GM18870 (cell line): ENCODE data around the gene NTRK3.
"Not testable (repeated sequence)": the region's sequence is repeated elsewhere in the genome, so short reads cannot be mapped to it uniquely, and the experiment has no call there.

ENCODE experiments used
- ATAC-seq: cut with Tn5 transposase; IDR thresholded peaks from one replicate; pipeline ENCODE4 v1.9.1; 2021; ENCODE audit warnings: moderate library complexity; ENCODE audit not compliant: unreplicated experiment

Gene NTRK3

GRCh38 chr15:87850916-87851315 lies 405.6 kb downstream of the NTRK3 start:
- no peak for ATAC-seq

- ATAC-seq, result no peak
These were observed 407.4 kb downstream of the NTRK3 start for GRCh38 chr15:87849181-87849580.

GRCh38 chr15:87848012-87848411 lies 408.5 kb downstream of the NTRK3 start:
- ATAC-seq, result no peak

DNA sequence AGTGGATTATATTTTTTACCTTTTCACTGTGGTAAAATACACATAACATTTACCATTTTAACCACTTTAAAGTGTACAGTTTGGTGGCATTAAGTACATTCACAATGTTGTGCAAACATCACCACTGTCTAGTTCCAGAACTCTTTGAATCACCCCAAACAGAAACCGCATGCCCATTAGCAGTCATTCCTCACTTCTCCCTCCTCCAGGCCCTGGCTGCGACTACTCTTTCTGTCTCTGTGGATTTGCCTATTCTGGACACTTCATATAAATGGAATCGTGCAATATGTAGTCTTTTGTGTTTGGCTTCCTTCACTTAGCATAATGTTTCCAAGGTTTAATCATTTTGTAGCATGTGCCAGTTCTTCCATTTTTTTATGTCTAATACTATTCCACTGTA lies 409.8 kb downstream of the NTRK3 start:
- no peak for ATAC-seq

DNA sequence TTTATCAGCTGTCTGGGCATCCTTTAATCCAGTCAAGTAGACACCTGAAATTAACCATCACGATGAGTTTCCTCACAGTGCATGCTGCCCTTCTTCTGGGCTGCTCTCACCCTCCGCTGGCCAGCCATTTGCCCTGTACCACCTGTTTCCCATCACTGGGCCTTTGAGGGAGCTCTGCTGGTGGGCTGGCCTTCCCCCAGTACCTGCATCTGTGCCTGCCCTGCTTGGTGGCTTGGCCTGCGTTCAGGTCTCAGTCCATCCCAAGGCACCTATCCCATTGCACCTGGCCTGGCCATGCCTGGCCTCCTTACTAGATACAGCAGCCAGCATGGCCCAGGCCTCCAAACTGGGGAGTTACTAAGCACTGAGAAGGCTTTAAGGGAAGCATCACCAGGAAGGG lies 413.2 kb downstream of the NTRK3 start:
- ATAC-seq, result no peak

DNA sequence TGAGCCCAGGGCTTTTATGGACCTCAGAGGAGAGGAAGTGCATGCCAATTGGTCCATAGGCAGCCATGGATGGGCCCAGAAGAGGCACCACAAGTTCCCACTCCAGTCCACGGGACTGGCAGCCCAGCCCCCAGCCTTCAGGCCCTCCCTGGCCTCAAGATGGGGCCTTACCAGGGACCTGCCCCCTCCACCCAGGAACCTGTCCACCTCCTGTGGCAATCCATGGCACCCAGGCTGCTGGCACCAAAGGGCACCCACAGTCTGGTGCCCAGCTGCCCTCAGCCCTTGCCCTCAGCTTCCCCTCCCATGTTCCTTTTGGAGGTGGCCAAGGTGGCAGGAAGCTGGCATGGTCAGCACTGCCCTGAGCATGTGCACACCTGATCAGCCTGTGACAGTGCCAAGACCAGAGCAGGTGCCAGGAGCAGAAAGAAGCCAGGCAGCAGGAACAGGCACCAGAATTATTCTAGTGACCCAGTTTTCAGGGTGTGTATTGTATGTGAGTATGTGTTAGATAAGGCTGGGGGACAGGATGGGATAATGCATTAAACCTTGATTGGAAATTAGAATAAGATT lies 415.0 kb downstream of the NTRK3 start:
- ATAC-seq, result no peak

DNA sequence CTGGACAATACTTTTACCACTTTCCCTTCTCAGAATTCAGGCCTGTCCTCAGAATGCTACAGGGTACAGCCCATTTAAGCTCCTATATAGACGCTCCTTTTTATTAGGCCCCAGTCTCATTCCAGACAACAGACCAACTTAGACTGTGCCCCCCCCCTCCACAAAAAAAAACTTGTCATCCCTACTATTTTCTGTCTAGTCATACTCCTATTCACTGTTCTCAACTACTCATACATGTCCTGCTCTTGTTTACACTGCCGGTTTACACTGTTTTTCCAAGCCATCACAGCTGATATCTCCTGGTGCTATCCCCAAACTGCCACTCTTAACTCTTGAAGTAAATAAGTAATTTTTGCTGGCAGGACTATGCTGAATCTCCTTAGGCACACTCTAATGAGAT lies 420.7 kb downstream of the NTRK3 start:
- not testable (repeated sequence) for ATAC-seq

GRCh38 chr15:87833333-87833732 lies 423.2 kb downstream of the NTRK3 start:
- ATAC-seq, result not testable (repeated sequence)

- no peak for ATAC-seq
These were observed 427.0 kb downstream of the NTRK3 start for GRCh38 chr15:87829332-87830050.

- no peak for ATAC-seq
These were observed 427.9 kb downstream of the NTRK3 start for GRCh38 chr15:87828608-87829007.

DNA sequence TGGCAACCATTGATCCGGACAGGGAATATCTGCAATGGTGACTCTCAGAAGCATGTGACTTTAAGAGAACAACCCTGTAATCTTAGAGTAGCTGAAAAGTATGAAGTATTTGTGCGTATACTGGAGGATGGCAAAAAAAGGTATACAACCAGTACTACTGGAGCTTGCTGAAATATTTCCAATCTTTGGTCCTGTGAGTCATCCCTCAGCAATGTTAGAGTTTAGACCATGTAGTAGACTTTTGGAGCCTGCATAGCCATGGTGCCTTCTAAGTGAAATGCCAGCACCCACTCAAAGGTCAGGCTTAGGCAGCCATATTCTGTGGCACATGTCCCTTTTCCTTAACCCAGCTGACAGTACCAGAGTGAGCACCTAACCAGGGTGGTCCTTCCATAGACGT lies 429.4 kb downstream of the NTRK3 start:
- ATAC-seq, result no peak

- ATAC-seq, result no peak
These were observed 430.3 kb downstream of the NTRK3 start for GRCh38 chr15:87826119-87826747.

DNA sequence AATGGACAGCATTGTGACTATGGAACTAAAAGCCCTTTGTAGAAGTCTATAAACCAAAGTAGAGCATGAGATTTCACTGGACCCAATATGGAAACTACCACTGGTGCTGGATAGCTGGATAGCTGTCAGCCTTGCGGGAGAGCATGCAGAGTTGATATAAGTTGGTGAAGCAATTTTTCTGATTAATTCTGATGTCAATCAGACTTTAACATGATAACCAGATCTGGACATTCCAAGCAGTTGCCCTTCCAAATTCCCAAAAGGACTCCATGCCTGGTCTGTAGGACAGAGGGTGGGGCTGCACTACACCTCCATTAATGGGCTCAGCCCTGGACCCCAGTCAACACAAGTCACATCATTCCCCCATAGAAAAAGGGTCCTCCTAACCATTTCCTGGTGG lies 437.8 kb downstream of the NTRK3 start:
- ATAC-seq, result no peak

DNA sequence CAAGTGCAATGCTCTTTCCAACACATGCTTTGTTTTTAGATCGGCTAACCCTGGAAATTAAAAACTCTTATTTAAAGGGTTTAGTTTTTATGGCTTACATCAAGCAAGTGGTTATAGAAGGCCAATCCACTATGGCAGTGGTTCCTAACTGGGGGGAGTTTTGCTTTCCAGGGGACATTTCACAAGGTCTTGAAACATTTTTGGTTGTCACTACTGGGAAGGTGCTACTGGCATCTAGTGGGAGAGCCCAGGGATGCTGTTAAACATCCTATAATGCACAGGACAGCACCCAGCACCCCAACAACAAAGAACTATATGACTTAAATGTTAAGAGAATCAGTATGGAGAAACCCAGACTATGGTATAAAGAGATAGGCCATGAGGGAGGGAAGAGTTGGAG lies 439.0 kb downstream of the NTRK3 start:
- ATAC-seq, result no peak

GRCh38 chr15:87816811-87817210 lies 439.7 kb downstream of the NTRK3 start:
- no peak for ATAC-seq

- no peak for ATAC-seq
These were observed 440.5 kb downstream of the NTRK3 start for GRCh38 chr15:87816016-87816415.
